NB4 (cell line): ENCODE data around the gene RECQL5.

ENCODE experiments used
- MAX ChIP-seq: IDR thresholded peaks from 2 replicates; pipeline ENCODE4 v1.6.1; 2011; ENCODE audit warnings: low read depth, low read length
- POLR2A ChIP-seq: IDR thresholded peaks from 2 replicates; pipeline ENCODE4 v1.6.1; 2011; ENCODE audit warnings: mild to moderate bottlenecking; ENCODE audit not compliant: insufficient read length; ENCODE audit errors: extremely low read depth

GRCh38 chr17:75629157-75629556 is 37.8 kb downstream of the RECQL5 start:
- TF ChIP-seq POLR2A: no peak
- TF ChIP-seq MAX: no peak
